Stimulated activated CD4-positive, alpha-beta T cell treated with anti-CD3 and anti-CD28 coated beads, Interleukin-4, amount 100 ng/mL, for 24 hours (primary cell): ENCODE measurements around the gene ANKDD1A.

Experiments used
- DNase-seq: peaks from one replicate; pipeline ENCODE4 v3.0.0-alpha.2; 2020

The ANKDD1A gene

GRCh38 chr15:64911311-64912186 is at the start of gene ANKDD1A:
ANKDD1A (plus strand) TSS chr15:64911902; CDS start chr15:64911931, 29 bp downstream.
- DNase-seq = peak; percentile 32

GRCh38 chr15:64861960-64862359 is 49.7 kb upstream of the ANKDD1A start:
- DNase-seq = no peak

GRCh38 chr15:64862408-64862807 is 49.3 kb upstream of the ANKDD1A start:
- DNase-seq = no peak

GRCh38 chr15:64864068-64864467 is 47.6 kb upstream of the ANKDD1A start:
- no peak for DNase-seq

GRCh38 chr15:64865126-64865997 is 46.3 kb upstream of the ANKDD1A start:
- DNase-seq = no peak

- no peak for DNase-seq
Observed at GRCh38 chr15:64865998-64866520, 45.6 kb upstream of the ANKDD1A start.

GRCh38 chr15:64869501-64869900 is 42.2 kb upstream of the ANKDD1A start:
- DNase-seq = no peak

- no peak for DNase-seq
Observed at GRCh38 chr15:64870353-64870752, 41.3 kb upstream of the ANKDD1A start.

GRCh38 chr15:64875641-64876223 is 36.0 kb upstream of the ANKDD1A start:
- no peak for DNase-seq

GRCh38 chr15:64877435-64877834 is 34.3 kb upstream of the ANKDD1A start:
- DNase-seq = no peak

GRCh38 chr15:64878705-64879104 is 33.0 kb upstream of the ANKDD1A start:
- DNase-seq = no peak

- peak; percentile 43 for DNase-seq
Observed at GRCh38 chr15:64883100-64883581, 28.6 kb upstream of the ANKDD1A start.

GRCh38 chr15:64883997-64884511 is 27.6 kb upstream of the ANKDD1A start:
- DNase-seq = peak; percentile 84

GRCh38 chr15:64884679-64885078 is 27.0 kb upstream of the ANKDD1A start:
- no peak for DNase-seq

GRCh38 chr15:64888336-64888735 is 23.4 kb upstream of the ANKDD1A start:
- no peak for DNase-seq

GRCh38 chr15:64891561-64891960 is 20.1 kb upstream of the ANKDD1A start:
- no peak for DNase-seq

- DNase-seq = peak; percentile 46
Observed at GRCh38 chr15:64892847-64893403, 18.8 kb upstream of the ANKDD1A start.

GRCh38 chr15:64893481-64894394 is 18.0 kb upstream of the ANKDD1A start:
- peak; percentile 98 for DNase-seq

GRCh38 chr15:64894395-64895056 is 17.2 kb upstream of the ANKDD1A start:
- peak; percentile 67 for DNase-seq

GRCh38 chr15:64895285-64896065 is 16.2 kb upstream of the ANKDD1A start:
- peak; percentile 42 for DNase-seq
